ENCODE data around the gene CTBP2.
A peak's percentile ranks its signal among the peaks of the same experiment; 100 is the strongest.

The CTBP2 gene

GRCh38 chr10:125137601-125138438, 22.5 kb downstream of the CTBP2 start:
- no peak overlapping the region for H2BK12ac ChIP-seq (ENCODE audit: low read length)

GRCh38 chr10:125136087-125136486, 24.3 kb downstream of the CTBP2 start:
- no peak overlapping the region for H2BK120ac ChIP-seq (ENCODE audit: low read depth, low read length)
- H3K9me3 ChIP-seq (replicated peaks in 1 of 2; ENCODE audit: control insufficient read depth in 2 of 2, insufficient read depth in 1 of 2, low read depth in 1 of 2, low read length in 2 of 2) = peaks cover 0 to 16% of the 10 kb centered on the region in 2 donors
- H3K9ac ChIP-seq (ENCODE audit: low read depth, low read length, poor library complexity) = no peak overlapping the region
- H3K79me1 ChIP-seq (ENCODE audit: low read depth, low read length) = peaks cover 15% of the 10 kb centered on the region
- WGBS, 2 donors (ENCODE audit: extremely low coverage in 2 of 2, insufficient read length in 2 of 2, insufficient replicate concordance in 1 of 2) = no CpG with 5 or more reads among the region's 4 CpGs
- H2AFZ ChIP-seq (ENCODE audit: low read length) = no peak overlapping the region
- no peaks in the 10 kb centered on the region for H3K27me3 ChIP-seq (ENCODE audit: control insufficient read depth in 3 of 3, insufficient read depth in 3 of 3, low read depth in 1 of 3, low read length in 3 of 3)
- no peak overlapping the region for H3K14ac ChIP-seq (ENCODE audit: low read length)
- peak overlapping the region; percentile 47 for H2AK5ac ChIP-seq (ENCODE audit: low read depth, low read length)
- no peak overlapping the region for H4K8ac ChIP-seq (ENCODE audit: low read depth, low read length)
- H3K4me1 ChIP-seq (ENCODE audit: control insufficient read depth in 2 of 2, insufficient read depth in 1 of 2, low read depth in 1 of 2, low read length in 2 of 2) = peaks cover 0 to 32% of the 10 kb centered on the region in 2 donors
- no peak overlapping the region for H3K27ac ChIP-seq (replicated peaks; ENCODE audit: low read length)
- H3K36me3 ChIP-seq (replicated peaks in 1 of 2; ENCODE audit: control insufficient read depth in 2 of 2, insufficient read depth in 2 of 2, low read length in 2 of 2) = peaks cover 11 to 82% of the 10 kb centered on the region in 2 donors
- H3K4me3 ChIP-seq (ENCODE audit: low read length in 2 of 2) = no peak overlapping the region
- H3K23ac ChIP-seq (ENCODE audit: low read depth, low read length, poor library complexity) = peak overlapping the region; percentile 73
- no peak overlapping the region for H4K91ac ChIP-seq (ENCODE audit: low read depth, low read length, poor library complexity)
- H3K18ac ChIP-seq (ENCODE audit: low read length) = peak overlapping the region; percentile 50
- no peak overlapping the region for H2BK5ac ChIP-seq (ENCODE audit: low read length)
- H3K4me2 ChIP-seq (ENCODE audit: insufficient read depth, low read length, poor library complexity, severe bottlenecking) = no peak overlapping the region
- H3K4ac ChIP-seq (ENCODE audit: low read length) = no peak overlapping the region
- no peak for DNase-seq (ENCODE audit: low spot score)
- no peak overlapping the region for H2BK15ac ChIP-seq (ENCODE audit: low read length)
- H2BK12ac ChIP-seq (ENCODE audit: low read length) = no peak overlapping the region

More at GRCh38 chr10:125137601-125138438, 22.5 kb downstream of the CTBP2 start:
- DNase-seq (ENCODE audit: low spot score) = no peak
- Histone ChIP-seq H3K18ac (ENCODE audit: low read length) (no peak overlapping the region), H3K14ac (ENCODE audit: low read length) (no peak overlapping the region), H2AFZ (ENCODE audit: low read length) (no peak overlapping the region), H2AK5ac (ENCODE audit: low read depth, low read length) (no peak overlapping the region), H3K36me3 (replicated peaks in 1 of 2; ENCODE audit: control insufficient read depth in 2 of 2, insufficient read depth in 2 of 2, low read length in 2 of 2) (peaks cover 13 to 81% of the 10 kb centered on the region in 2 donors), H3K4me3 (ENCODE audit: low read length in 2 of 2) (no peak overlapping the region), H4K8ac (ENCODE audit: low read depth, low read length) (no peak overlapping the region), H4K91ac (ENCODE audit: low read depth, low read length, poor library complexity) (no peak overlapping the region), H2BK120ac (ENCODE audit: low read depth, low read length) (no peak overlapping the region), H3K4ac (ENCODE audit: low read length) (no peak overlapping the region), H3K9me3 (replicated peaks in 1 of 2; ENCODE audit: control insufficient read depth in 2 of 2, insufficient read depth in 1 of 2, low read depth in 1 of 2, low read length in 2 of 2) (peaks cover 0 to 9% of the 10 kb centered on the region in 2 donors), H3K9ac (ENCODE audit: low read depth, low read length, poor library complexity) (no peak overlapping the region), H3K79me1 (ENCODE audit: low read depth, low read length) (peaks cover 24% of the 10 kb centered on the region), H3K27ac (replicated peaks; ENCODE audit: low read length) (no peak overlapping the region), H2BK5ac (ENCODE audit: low read length) (no peak overlapping the region), H3K23ac (ENCODE audit: low read depth, low read length, poor library complexity) (no peak overlapping the region), H3K27me3 (ENCODE audit: control insufficient read depth in 3 of 3, insufficient read depth in 3 of 3, low read depth in 1 of 3, low read length in 3 of 3) (peaks cover 0 to 2% (median 0%) of the 10 kb centered on the region in 3 experiments), H2BK15ac (ENCODE audit: low read length) (no peak overlapping the region), H3K4me1 (ENCODE audit: control insufficient read depth in 2 of 2, insufficient read depth in 1 of 2, low read depth in 1 of 2, low read length in 2 of 2) (peaks cover 0 to 35% of the 10 kb centered on the region in 2 donors), H3K4me2 (ENCODE audit: insufficient read depth, low read length, poor library complexity, severe bottlenecking) (no peak overlapping the region)
- 100% methylated on average over 1 of the region's 25 CpGs; no CpG with 5 or more reads in 1 of the 2 donors for WGBS, 2 donors (ENCODE audit: extremely low coverage in 2 of 2, insufficient read length in 2 of 2, insufficient replicate concordance in 1 of 2)

- Histone ChIP-seq H4K91ac (ENCODE audit: low read depth, low read length, poor library complexity) (no peak overlapping the region), H3K9ac (ENCODE audit: low read depth, low read length, poor library complexity) (no peak overlapping the region), H2AK5ac (ENCODE audit: low read depth, low read length) (no peak overlapping the region), H3K18ac (ENCODE audit: low read length) (no peak overlapping the region), H3K4ac (ENCODE audit: low read length) (no peak overlapping the region), H3K23ac (ENCODE audit: low read depth, low read length, poor library complexity) (no peak overlapping the region), H3K27ac (replicated peaks; ENCODE audit: low read length) (no peak overlapping the region), H3K27me3 (ENCODE audit: control insufficient read depth in 3 of 3, insufficient read depth in 3 of 3, low read depth in 1 of 3, low read length in 3 of 3) (no peaks in the 10 kb centered on the region), H2BK5ac (ENCODE audit: low read length) (no peak overlapping the region), H3K36me3 (replicated peaks in 1 of 2; ENCODE audit: control insufficient read depth in 2 of 2, insufficient read depth in 2 of 2, low read length in 2 of 2) (peaks cover 12 to 85% of the 10 kb centered on the region in 2 donors), H3K4me1 (ENCODE audit: control insufficient read depth in 2 of 2, insufficient read depth in 1 of 2, low read depth in 1 of 2, low read length in 2 of 2) (peaks cover 0 to 32% of the 10 kb centered on the region in 2 donors), H2BK15ac (ENCODE audit: low read length) (no peak overlapping the region), H3K9me3 (replicated peaks in 1 of 2; ENCODE audit: control insufficient read depth in 2 of 2, insufficient read depth in 1 of 2, low read depth in 1 of 2, low read length in 2 of 2) (peaks cover 0 to 16% of the 10 kb centered on the region in 2 donors), H2BK12ac (ENCODE audit: low read length) (no peak overlapping the region), H4K8ac (ENCODE audit: low read depth, low read length) (no peak overlapping the region), H3K4me2 (ENCODE audit: insufficient read depth, low read length, poor library complexity, severe bottlenecking) (no peak overlapping the region), H2AFZ (ENCODE audit: low read length) (no peak overlapping the region), H3K14ac (ENCODE audit: low read length) (no peak overlapping the region), H3K4me3 (ENCODE audit: low read length in 2 of 2) (no peak overlapping the region), H2BK120ac (ENCODE audit: low read depth, low read length) (no peak overlapping the region), H3K79me1 (ENCODE audit: low read depth, low read length) (peaks cover 15% of the 10 kb centered on the region)
- DNase-seq (ENCODE audit: low spot score) = no peak
- WGBS, 2 donors (ENCODE audit: extremely low coverage in 2 of 2, insufficient read length in 2 of 2, insufficient replicate concordance in 1 of 2) = no CpG with 5 or more reads among the region's 6 CpGs
These were observed 24.7 kb downstream of the CTBP2 start for GRCh38 chr10:125135771-125136035.

GRCh38 chr10:125134916-125135770, 25.2 kb downstream of the CTBP2 start:
- WGBS, 2 donors (ENCODE audit: extremely low coverage in 2 of 2, insufficient read length in 2 of 2, insufficient replicate concordance in 1 of 2) = no CpG with 5 or more reads among the region's 20 CpGs
- no peak overlapping the region for H2BK15ac ChIP-seq (ENCODE audit: low read length)

More at GRCh38 chr10:125134916-125135770, 25.2 kb downstream of the CTBP2 start:
- no peak for DNase-seq (ENCODE audit: low spot score)
- Histone ChIP-seq H2AK5ac (ENCODE audit: low read depth, low read length) (peak overlapping the region; percentile 26), H3K27ac (replicated peaks; ENCODE audit: low read length) (no peak overlapping the region), H3K4ac (ENCODE audit: low read length) (no peak overlapping the region), H2BK12ac (ENCODE audit: low read length) (no peak overlapping the region), H4K91ac (ENCODE audit: low read depth, low read length, poor library complexity) (no peak overlapping the region), H3K79me1 (ENCODE audit: low read depth, low read length) (peaks cover 18% of the 10 kb centered on the region), H3K4me3 (ENCODE audit: low read length in 2 of 2) (no peak overlapping the region), H3K18ac (ENCODE audit: low read length) (peak overlapping the region; percentile 83), H4K8ac (ENCODE audit: low read depth, low read length) (no peak overlapping the region), H3K23ac (ENCODE audit: low read depth, low read length, poor library complexity) (no peak overlapping the region), H3K9me3 (replicated peaks in 1 of 2; ENCODE audit: control insufficient read depth in 2 of 2, insufficient read depth in 1 of 2, low read depth in 1 of 2, low read length in 2 of 2) (peaks cover 0 to 16% of the 10 kb centered on the region in 2 donors), H2BK5ac (ENCODE audit: low read length) (no peak overlapping the region), H3K4me1 (ENCODE audit: control insufficient read depth in 2 of 2, insufficient read depth in 1 of 2, low read depth in 1 of 2, low read length in 2 of 2) (peaks cover 0 to 32% of the 10 kb centered on the region in 2 donors), H3K36me3 (replicated peaks in 1 of 2; ENCODE audit: control insufficient read depth in 2 of 2, insufficient read depth in 2 of 2, low read length in 2 of 2) (peaks cover 16 to 89% of the 10 kb centered on the region in 2 donors), H2AFZ (ENCODE audit: low read length) (no peak overlapping the region), H3K27me3 (ENCODE audit: control insufficient read depth in 3 of 3, insufficient read depth in 3 of 3, low read depth in 1 of 3, low read length in 3 of 3) (no peaks in the 10 kb centered on the region), H3K9ac (ENCODE audit: low read depth, low read length, poor library complexity) (no peak overlapping the region), H3K14ac (ENCODE audit: low read length) (no peak overlapping the region), H3K4me2 (ENCODE audit: insufficient read depth, low read length, poor library complexity, severe bottlenecking) (no peak overlapping the region), H2BK120ac (ENCODE audit: low read depth, low read length) (no peak overlapping the region)
